UCSD-AML1 (cell line): ENCODE data around the gene BLMH.
A peak's percentile ranks its signal among the peaks of the same experiment; 100 is the strongest.

ENCODE experiments used
- DNase-seq: peaks from one replicate; lab custom pipeline; 2025; ENCODE audit not compliant: unreplicated experiment; lab: John Stamatoyannopoulos, UW

Gene BLMH, protein sequence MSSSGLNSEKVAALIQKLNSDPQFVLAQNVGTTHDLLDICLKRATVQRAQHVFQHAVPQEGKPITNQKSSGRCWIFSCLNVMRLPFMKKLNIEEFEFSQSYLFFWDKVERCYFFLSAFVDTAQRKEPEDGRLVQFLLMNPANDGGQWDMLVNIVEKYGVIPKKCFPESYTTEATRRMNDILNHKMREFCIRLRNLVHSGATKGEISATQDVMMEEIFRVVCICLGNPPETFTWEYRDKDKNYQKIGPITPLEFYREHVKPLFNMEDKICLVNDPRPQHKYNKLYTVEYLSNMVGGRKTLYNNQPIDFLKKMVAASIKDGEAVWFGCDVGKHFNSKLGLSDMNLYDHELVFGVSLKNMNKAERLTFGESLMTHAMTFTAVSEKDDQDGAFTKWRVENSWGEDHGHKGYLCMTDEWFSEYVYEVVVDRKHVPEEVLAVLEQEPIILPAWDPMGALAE

DNA sequence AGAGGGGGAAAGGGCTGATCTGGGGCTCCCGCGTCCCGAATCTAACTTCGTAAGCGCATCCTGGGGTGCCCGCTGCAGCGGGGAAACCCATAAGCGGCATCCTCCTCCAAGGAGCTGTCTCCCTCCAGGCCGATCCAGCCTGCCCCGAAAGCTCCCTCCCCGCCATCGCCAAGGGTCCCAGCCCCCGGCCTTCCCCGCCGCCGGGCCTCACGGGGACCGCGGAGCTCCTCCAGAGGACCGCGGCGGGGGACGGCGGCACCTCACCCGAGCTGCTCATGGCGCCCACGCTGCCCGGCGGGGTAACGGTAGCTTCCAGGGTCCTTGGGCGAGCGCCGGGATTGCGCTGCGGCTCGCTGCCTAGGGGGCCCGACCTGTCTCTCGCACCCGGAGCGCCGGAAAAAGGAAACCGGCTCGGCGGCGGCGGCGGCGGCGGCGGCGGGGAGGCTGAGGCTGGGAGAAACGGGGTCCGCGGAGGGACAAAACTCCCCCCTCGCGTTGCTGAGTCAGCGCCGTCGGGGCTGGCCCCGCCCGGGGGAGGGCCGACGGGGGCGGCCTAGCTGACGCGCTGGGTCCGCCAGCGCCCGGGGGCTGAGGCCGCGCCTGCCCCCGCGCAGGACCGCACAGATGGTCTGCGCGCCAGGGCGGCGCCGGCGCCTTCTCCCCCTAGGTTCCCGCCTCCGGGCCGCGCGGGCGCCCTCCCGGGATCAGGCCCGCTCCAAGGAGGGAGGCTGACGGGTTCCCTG, at the start of gene BLMH:
BLMH (minus strand) TSS at position 402 of the 743 bp plus-strand sequence; CDS start at position 277, 125 bp downstream.
- DNase-seq, result peak; percentile 82

DNA sequence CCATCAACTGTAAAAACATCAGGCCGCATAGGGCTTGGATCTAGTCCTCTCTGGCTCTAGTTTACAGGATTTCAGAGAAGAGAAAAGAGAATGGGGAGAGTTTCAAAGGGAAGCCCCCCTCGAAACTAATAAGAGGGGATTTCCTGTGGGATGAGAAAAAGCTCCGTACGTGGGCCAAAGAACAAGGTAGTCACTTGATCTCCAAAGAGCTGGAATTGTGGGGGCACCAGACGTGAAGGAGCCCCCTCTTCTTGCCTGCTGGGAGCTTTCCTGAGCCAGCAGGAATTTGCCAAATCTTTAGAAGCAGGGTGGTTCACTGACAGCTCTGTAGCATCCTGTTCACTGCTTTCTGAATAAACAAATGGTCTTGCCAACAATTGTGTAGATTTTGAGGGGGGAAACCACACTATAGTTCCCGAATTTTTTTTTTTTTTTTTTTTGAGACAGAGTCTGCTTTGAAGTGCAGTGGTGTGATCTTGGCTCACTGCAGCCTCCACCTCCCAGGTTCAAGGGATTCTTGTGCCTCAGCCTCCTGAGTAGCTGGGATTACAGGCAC, 49.1 kb upstream of the BLMH start:
- no peak for DNase-seq

DNA sequence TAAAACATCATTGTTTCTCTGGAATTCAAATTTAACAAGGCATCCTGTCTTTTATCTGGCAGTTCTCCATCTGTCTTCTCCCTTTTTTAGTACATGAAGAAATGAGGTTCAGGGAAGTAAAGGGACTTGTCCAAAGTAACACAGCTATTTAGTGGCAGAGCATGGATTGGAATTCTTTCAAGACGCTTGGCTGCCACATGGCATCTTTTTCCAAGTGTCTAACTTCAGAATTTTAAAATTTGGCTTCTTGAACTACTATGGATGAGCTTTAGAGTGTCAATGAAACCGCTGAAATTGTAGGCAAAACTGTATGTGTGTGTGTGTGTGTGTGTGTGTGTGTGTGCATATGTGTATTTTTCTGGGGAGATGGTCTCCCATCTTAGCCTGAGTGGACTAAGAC, 47.3 kb upstream of the BLMH start:
- DNase-seq, result no peak

DNA sequence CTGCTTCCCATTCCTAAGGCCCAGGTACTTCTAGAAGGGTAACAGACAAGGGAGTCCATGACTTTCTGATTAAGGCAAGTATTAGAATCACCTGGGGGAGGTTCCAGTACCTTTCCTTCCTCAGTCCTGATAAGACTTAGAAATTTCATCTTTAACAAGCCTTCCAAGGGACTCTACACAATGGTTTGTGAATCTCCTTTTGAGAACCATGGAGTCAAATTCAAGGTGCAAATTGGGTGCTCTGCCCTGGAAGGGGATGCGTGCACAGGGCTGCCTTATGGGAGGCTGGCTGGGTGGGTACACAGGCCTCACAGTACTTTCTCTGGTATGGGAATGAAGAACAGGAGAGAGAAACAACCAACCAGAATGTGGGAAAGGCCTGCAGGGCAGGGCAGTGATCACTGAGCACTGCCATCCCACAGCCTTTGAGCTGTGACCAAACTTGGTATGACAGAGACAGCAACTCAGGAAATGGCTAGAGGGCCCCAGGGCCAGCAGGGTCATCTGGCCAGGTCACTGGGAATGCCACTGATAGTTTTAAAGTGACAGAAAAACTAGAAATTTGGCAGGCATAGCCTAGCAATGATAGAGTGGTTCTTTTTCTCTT, 45.8 kb upstream of the BLMH start:
- no peak for DNase-seq

DNA sequence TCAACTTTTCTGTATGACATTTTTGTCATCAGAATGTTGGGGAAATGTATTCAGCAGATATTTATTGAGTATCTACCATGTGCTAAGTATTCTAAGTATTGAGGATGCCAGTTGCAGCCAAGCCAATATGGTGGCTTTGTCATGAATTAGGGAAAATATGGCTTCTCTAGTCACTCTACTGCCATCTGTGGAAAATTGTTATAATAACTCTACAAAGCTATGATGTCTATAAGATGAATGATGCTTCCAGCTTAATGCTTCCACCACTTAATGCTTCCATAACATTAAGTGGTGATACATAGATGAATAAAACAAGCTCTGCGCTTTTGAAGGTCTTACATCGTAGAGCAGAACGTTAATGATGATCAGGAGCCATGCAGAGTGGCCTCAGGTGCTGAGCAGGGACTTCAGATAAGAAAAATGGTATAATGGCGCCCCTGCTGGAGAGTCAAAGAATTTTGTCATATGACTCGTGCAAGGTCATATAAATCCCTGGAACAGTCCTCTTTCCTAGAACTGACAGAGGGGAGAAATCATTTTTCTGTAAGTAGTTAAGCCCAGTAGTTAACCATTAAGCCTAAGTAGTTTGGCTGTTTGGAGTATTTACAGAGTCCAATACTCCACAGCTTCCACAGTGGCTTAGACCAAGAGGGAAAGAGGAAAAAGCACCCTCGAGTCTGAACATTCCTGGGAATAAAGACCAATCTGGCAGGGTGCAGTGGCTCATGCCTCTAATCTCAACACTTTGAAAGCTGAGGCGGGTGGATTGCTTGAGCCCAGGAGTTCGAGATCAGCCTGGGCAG, 44.8 kb upstream of the BLMH start:
- DNase-seq, result peak; percentile 13

DNA sequence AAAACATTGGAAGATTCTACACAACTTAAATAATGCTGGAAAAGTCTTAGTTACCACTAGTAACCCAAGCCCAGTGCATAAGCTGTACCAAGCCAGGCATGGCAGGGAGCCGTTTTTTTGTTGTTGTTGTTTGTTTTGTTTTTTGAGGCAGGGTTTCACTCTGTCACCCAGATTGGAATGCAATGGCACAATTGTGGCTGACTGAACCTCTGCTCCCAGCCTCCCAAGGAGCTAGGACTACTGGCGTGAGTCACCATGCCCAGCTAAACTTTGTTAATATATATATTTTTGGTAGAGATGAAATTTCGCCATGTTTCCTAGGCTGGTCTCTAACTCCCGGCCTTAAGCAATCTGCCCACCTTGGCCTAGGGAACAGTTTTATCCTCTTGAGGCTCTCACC, 42.7 kb upstream of the BLMH start:
- no peak for DNase-seq

DNA sequence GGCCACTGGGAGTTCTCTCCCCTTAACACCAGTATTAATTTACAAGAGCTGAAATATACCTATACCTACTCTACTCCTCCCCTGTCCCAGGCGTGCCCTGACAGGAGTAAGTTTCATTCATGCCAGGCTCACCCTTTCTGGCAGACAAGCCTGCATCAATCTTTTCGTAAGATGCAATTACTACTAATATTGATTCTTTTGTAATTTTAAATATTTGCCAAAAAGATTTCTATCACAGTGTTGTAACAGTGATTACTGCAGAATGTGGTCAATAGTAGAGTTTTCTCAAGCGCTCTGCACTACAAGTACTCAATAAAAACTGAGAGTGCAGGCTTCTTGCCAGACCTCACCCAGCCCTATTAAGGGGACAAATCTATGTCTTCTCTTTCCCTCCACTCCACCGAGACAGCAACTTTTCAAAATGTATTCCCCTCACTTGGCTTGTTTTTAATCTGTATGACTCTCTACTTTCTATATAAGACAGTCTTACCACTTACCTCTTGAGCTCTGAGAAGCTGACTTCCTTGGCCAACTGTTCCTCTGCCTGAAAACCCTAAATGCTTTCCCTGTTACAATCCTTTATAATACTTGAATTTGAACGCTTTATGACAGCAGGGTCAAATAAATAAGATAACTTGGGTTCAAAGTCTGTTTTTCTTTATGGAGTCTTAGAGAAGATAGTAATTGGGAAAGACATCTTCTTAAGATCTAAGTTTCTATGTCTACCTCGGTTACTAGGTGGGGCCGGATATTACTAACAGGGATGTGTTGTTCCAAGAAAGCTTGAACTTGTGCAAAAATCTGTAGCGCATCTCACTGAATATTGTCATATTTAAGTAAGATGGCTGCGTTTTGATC, 42.0 kb upstream of the BLMH start, which contains the start of gene TMIGD1:
TMIGD1 (minus strand) TSS at position 555 of the 858 bp plus-strand sequence. CDS start 1,924 bp downstream, outside the sequence.
- DNase-seq, result no peak

DNA sequence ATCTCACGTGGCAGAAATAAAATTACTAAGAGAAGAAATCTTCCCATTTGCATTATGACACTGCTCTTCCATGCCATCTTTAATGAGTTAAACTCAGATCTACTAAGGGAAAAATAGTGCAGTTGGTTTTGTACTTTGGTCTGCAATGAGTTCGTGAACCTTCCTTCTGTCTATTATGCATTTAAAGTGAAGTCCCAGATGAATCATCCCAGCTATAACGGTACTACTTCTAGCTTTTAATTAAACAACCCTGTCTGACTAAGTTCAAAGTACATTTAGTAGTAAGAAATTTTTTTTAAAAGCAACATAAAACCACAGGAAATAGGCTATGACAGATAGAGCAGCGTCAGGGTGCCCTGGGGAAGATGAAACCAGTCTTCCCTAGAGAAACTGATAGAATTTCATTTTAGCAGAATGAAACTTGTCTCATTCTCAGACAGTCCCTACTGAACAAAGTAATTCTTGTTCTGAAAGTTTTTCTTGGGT, 40.4 kb upstream of the BLMH start:
- no peak for DNase-seq

DNA sequence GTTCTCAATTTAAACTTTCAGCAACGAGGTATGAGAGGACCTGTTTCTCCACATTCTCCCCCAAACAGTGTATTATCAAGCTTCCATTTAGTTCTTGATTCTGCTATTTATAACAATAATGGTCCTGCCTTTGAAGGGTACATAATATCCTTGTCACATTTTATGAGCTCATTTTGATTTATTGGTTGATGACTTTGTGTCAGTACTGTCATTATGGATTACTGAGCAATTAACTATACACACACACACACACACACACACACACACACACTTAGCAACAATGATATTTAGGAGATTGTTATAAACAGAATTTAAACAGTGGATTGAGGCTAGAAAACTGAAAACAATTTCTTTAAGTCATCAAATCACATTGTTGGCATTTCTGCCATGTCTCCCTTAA, 35.1 kb upstream of the BLMH start:
- DNase-seq, result no peak

DNA sequence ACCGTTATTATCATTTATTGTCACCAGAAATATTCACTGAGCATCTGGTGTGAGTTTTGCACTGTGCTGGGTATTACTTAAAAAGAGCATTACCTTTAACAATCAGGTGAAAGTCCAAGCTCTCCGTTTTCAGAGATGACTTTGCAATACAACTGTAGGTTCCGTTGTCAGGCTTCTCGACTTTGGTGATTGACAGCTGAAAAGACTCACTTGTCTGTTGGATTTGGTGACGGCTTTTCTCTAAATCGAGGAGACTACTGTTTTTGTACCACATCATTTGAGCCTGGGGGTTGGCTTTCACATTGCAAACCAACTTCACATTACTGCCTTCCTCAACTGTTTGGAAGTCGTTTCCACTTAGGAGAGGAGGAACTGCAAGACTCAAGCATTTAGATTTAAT, 33.0 kb upstream of the BLMH start:
- DNase-seq, result no peak

DNA sequence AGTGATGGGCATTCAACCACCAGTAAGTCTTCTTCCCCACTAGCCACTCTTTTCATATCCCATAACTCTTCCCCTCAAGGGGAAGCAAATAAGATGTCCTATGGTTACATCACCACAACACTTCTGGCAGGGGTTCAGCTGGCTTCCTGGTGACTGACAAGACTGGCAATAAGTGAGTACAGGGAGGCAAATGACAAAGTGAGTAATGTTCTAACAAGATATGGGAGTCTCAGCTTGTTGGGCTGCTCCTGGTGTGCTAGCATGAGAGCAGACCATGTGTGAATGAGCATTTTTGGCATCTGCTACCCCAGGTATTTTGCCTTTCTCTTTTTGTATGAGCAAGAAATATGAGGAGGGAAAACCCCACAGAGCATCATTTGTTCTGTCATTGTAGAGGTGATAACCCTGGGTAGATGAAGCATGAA, 32.2 kb upstream of the BLMH start:
- DNase-seq, result peak; percentile 15

DNA sequence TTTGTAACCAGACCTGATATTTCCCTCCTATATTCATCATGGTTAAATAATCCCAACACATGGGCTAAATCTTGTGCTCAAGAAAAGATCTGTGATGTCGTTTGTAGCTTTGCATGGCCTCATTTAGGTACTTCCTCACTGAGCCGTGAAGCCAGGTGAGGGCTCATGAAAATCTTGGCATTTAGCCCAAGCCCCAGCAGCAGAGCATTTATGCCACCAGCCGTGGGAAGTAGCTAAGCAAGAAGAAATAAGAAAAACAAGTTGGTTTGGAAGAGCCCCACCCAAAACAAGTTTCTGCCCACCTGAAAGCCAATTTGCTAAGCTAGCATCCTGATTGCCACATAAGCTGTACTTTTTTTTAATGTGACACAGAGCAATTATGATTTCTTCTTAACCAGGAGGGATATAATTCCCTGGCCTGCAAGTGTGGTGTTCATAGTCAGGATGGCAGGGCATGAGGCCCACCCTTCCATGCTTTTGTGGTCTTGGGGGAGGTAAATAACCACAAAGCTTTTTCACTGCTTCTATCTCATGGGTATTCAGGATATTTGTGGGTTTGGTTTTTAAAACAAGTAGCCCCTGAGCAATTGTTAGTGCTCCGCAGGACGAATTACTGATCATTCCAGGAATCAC, 31.6 kb upstream of the BLMH start:
- DNase-seq, result peak; percentile 16

DNA sequence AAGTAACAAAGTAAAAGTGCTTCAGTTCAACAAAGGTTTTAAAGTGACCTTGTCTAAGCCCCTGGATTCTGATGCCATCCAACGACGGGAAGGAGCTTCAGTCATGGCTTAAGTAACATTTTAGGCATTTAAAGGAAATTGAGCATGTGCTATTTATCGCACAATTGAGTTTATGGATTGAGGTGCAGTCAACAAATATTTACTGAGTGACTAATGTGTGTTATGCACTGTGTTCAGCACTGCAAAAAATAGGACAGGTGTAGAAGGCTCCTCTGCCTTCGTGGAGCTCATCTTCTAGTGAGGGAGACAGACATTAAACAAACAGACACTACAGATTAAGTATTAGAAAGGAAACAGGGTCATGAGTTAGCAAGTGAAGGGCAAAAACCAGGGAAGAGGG, 29.6 kb upstream of the BLMH start:
- DNase-seq, result no peak

DNA sequence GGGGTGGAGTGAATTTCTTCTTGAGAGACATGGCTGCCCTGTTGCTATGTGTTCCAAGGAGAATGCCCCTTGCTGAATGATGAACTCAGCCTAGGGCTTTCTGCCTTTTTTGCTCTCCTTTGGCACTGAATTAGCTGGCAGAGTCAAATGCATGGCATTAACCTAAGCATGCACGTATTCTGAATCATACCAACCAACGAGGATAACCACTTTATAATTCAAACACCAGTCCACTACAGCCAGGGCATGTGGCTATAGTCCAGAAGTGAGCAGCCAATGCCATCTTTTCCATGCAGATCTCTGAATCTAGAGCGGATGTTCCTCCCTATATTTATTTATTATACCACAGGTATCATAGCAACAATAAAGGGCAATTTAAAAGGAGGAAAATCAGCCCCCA, 26.4 kb upstream of the BLMH start:
- DNase-seq, result no peak

DNA sequence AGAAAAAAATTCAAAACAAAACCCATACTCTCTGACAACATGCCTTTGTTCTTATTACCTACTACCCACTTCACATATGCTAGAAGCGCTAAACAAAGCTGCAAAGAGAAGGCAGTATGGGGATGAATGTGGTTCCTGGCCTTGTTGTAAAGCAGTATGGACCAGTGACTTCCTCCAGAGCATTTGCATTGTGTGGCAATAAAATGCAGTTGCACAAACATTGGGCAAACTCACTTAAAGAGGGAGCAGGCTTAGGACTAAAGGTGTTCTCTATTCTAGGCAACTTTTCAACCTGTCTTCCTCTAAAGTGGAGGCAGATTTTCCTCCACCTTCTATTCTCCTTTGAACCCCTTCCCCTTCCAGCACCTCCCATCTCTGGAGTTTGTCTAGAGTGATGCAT, 25.0 kb upstream of the BLMH start:
- DNase-seq, result no peak

DNA sequence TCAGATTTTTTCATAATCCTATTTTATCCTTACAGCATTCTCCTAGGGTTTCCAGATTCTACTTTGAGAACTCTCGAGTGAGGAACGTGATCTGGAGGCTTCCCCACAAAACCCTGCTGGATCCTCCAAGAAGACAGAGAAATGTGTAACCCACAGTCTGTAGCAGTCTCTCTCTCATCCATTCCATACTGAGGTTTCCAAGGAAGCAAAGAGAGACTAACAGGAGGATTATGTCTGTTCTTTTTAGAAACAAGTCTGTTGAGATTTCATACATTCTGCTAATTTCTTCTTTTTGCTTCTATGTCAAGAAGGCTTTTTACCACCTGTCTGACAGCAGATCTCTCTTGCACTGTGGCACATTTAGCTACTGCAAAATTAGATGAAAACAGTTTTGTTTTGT, 23.4 kb upstream of the BLMH start:
- DNase-seq, result no peak

DNA sequence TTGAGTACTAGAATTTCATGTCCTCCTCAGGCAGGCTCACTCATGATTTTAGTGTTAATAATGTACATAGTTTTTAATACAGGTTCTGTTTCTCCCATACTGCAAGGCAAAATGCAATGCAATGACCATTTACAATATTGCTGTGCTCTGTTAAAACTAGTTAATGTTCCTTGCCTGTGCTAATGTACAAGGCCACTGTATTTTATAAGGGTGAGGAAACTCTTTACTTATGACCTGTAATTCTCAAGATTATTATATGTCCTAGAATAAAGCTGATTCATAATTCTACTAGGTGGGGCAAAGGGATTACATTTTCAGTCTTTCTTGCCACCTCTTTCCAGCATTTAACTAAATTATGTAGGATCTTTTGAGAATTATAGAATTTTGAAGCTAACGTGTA, 22.7 kb upstream of the BLMH start:
- no peak for DNase-seq

DNA sequence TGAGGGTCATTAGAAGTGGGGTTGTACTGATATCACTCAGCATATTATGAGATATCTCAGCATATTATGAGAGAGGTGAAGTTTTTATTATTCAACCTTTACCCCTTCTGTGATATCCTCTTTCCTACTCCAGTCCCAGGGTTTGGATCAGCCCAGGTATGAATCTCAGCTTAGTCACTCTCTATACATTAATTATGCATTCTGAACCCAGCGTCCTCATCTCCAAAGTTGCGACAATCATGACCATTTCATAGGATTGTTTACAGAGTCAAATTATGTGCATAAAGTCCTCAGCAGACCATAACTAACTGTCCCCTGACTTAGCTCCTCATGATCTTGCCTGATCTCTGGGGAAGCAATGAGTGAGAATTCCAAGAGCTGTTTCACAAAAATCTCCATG, 20.5 kb upstream of the BLMH start:
- DNase-seq, result no peak

DNA sequence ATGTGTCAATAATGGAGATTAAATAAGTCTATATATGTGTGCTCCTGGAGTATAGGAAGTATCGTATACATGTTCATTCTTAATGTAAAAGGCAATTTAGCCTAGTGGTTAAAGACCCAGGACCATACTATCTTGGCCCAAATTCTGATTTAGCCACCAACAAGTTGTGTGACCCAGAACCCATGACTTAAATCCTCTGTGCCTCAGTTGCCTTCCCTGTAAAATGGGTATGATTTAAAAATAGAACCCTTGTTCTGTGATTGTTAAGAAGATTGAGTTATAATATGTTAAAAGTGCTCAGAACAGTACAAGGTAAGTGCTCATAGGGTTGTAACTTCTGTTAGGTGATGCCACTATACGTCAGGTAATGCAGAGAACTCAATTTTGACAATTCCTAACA, 18.8 kb upstream of the BLMH start:
- DNase-seq, result no peak
